ENCODE measurements around the gene DNAH3. TPM values are rescaled to one million over a fixed set of nuclear protein-coding genes. Genes with fewer than 3 reads are reported as not detected.

Gene DNAH3
- total RNA-seq, 4 donors from 2014 or later: 0.66 TPM; not detected in 3

DNA sequence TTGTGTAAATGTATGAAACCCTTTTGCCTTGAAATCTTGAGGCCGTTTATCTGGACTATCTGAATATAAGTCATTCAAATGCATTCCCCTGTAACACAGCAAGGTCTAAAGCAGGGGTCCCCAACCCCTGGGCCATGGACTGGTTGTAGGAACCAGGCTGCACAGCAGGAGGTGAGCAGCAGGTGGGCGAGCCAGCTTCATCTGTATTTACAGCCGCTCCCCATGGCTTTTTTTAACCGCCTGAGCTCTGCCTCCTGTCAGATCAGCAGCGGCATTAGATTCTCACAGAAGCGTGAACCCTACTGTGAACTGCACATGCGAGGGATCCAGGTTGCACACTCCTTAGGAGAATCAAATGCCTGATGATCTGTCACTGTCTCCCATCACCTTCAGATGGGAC lies 24.1 kb downstream of the DNAH3 start:
- TF ChIP-seq, protein P1, sequence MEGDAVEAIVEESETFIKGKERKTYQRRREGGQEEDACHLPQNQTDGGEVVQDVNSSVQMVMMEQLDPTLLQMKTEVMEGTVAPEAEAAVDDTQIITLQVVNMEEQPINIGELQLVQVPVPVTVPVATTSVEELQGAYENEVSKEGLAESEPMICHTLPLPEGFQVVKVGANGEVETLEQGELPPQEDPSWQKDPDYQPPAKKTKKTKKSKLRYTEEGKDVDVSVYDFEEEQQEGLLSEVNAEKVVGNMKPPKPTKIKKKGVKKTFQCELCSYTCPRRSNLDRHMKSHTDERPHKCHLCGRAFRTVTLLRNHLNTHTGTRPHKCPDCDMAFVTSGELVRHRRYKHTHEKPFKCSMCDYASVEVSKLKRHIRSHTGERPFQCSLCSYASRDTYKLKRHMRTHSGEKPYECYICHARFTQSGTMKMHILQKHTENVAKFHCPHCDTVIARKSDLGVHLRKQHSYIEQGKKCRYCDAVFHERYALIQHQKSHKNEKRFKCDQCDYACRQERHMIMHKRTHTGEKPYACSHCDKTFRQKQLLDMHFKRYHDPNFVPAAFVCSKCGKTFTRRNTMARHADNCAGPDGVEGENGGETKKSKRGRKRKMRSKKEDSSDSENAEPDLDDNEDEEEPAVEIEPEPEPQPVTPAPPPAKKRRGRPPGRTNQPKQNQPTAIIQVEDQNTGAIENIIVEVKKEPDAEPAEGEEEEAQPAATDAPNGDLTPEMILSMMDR (IDR thresholded peaks at IDR 0.05; ENCODE audit: low read depth): no peak

DNA sequence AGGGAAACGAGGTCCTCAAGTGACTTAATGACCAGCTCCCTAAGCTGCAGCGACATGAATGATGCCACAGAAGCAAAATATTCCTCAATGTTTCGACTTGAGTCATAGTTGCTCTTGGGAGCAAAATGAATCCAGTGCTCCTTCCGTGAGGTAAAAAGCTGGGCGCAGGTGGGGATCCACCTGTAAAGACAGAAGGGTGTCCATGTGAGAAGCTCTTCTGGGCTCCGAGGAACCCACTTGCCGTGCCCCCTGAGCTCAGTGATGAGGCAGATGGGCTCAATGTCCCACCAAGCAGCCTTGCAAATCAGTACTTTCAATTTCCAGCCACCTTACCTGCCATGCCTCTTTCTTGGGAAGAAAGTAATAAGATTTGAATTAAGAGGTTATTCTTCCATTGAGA lies 25.5 kb downstream of the DNAH3 start:
- TF ChIP-seq, protein P1 (IDR thresholded peaks at IDR 0.05; ENCODE audit: low read depth): no peak

DNA sequence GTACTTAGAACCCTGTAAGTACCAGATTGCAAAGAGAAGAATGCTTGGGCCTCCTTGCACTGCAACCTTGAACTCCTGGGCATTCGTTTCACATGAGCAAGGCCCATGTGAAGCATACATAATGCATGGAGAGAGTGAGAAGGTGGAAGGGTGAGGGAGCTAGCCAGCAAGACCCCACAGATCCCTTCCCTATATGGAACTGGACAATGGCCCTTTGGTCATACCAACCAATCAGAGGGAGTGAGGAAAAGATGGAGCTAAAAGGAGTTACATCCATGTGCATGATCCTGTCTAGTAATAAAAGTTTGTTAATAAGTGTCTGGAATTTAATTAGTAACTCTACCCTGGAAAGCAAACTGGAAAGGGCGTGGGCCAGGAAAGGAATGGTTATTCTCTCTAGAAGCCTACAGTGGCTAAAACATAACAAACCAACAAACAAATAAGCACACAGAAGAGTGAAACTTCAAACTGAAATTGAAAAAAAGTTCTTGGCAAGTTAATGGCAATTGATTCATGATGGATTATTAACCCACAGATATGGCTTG lies 29.6 kb downstream of the DNAH3 start:
- TF ChIP-seq, protein P1 (IDR thresholded peaks at IDR 0.05; ENCODE audit: low read depth): no peak

DNA sequence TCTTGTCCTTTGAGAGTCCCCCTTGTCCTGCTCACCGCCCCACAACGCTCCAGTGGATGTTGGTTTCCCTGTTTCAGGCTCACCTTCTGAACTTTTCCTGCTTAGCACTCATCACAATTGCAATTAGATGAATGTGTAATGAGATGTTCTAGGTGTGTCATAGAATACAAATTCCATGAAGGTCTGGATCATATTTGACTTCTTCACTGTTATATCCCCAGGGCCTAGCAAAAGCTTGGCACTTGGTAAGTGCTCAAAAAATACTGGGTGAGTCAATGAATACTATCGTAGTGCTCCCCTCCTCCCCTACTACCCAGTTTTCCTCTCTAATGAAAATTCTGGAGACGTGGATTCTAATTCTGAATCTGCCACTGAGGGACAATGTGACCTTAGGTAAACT lies 33.1 kb downstream of the DNAH3 start:
- TF ChIP-seq, protein P1 (IDR thresholded peaks at IDR 0.05; ENCODE audit: low read depth): no peak

DNA sequence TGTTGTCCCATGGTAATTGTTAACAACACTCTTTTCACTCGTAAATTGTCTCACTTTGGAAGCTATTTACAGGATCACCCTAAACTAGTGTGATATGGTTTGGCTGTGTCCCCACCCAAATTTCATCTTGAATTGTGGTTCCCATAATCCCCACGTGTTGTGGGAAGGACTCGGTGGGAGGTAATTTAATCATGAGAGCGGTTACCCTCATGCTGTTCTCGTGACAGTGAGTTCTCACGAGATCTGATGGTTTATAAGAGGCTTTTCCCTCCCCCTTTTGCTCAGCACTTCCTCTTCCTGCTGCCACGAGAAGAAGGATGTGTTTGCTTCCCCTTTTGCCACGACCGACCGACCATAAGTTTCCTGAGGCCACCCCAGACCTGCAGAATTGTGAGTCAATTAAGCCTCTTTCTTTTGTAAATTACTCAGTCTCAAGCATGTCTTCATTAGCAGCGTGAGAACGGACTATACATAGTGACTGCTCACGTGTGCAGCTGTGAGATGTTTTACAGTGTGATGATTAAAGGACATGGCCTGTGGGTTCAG lies 34.4 kb downstream of the DNAH3 start:
- TF ChIP-seq, protein P1 (IDR thresholded peaks at IDR 0.05; ENCODE audit: low read depth): no peak

DNA sequence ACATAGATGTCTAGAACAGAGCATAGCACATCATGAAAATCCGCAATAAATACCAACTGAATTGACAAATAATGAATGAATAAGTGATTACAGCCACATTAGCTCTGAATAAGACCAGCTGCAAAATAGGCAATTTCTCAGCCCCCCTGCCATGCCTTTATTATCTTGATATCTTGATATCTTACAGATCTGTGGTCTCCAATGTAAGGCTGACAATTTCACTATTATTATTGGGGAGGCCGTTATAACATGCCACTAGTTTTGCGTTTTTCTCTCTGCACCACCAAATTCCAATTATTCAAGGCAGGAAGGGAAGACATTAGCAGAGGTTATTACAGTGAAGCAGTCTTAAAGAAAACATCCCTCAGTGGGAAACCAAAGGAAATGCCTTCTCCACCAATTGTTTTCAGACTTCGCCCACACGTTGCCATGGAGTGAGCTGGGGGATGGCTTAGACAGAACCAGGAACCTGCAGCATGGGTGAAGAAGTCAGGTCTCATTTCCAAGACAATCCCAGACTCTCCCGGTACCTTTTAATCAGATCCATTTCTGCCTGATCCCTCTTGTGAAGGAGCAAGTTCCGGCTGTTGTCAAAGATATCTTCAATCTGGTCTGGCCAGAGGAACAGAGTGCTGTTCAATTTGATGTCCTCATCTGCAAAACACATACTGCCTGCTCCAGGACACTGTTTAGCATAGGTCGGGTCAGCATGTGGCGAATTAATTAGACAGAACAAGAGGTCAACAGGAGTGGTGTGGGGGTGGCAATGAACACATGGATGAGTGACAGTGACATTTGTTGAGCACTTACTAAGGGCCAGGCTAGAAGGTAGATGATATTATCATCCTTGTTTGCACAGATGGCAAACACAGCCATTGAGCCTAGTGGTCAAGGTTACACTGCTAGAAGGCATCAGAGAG lies 46.4 kb downstream of the DNAH3 start:
- TF ChIP-seq, protein P1 (IDR thresholded peaks at IDR 0.05; ENCODE audit: low read depth): no peak
